ENCODE results near the gene NOTCH1. TPM values are rescaled to one million over a fixed set of nuclear protein-coding genes. Genes with fewer than 3 reads are reported as not detected.

Gene NOTCH1
- total RNA-seq, 4 donors from 2014 or later = 38.2 to 95.7 (median 53.8) TPM

DNA sequence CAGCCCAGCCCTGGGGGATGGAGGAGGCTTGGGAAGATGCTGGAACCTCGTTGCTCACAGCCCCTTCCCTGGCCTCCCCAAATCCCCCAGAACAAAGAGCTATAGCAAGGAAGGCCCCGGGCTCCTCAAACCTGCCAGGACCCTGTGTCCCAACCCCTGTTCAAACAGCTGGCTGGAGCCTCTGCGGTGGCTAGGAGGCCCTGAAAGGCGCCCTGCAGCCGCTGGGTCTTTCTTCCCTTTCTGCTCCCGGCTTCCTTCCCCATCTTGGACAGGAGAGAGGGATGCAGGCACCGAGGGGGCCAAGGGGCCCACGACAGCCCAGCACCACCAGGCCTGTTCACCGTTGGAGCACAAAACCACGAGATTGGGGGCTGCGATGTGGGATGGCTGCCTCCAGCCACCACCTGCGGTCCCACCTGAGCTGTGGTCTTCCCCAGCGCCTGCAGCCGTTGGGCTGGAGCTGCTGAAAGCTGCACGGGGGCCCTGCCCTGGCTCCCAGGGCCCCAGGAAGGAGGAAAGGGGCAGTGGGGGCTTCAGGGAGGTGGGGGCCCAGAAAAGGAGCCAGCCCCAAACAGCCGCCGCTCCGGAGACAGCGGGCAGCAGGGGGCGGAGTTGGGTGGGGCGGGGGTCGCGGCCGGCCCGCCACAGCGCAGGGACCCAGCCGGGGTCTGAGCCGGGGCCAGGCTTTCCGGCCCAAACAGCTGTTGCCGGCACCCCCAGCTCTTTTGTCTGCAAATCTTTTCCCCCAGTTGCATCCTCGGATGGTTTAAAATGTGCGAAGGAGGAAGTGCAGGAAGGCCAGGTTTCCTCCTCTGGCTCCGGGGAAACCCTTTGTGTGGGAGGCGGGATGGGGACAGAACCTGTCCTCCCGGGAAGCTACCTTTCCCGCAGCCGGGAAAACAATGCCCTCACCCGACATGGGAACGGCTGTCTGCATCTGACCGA is 16.1 kb downstream of the NOTCH1 start:
- no peak for DNase-seq
- no peak for TF ChIP-seq POLR2A (IDR thresholded peaks at IDR 0.05)
- TF ChIP-seq, protein P1, sequence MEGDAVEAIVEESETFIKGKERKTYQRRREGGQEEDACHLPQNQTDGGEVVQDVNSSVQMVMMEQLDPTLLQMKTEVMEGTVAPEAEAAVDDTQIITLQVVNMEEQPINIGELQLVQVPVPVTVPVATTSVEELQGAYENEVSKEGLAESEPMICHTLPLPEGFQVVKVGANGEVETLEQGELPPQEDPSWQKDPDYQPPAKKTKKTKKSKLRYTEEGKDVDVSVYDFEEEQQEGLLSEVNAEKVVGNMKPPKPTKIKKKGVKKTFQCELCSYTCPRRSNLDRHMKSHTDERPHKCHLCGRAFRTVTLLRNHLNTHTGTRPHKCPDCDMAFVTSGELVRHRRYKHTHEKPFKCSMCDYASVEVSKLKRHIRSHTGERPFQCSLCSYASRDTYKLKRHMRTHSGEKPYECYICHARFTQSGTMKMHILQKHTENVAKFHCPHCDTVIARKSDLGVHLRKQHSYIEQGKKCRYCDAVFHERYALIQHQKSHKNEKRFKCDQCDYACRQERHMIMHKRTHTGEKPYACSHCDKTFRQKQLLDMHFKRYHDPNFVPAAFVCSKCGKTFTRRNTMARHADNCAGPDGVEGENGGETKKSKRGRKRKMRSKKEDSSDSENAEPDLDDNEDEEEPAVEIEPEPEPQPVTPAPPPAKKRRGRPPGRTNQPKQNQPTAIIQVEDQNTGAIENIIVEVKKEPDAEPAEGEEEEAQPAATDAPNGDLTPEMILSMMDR (IDR thresholded peaks at IDR 0.05) = no peak
- Histone ChIP-seq H3K4me3 (no peak overlapping the region), H3K27me3 (no peaks in the 10 kb centered on the region), H3K27ac (peak overlapping the region in 3 of 4 donors; percentile 29 to 96 (median 49)), H3K4me1 (peaks cover 32 to 96% (median 56%) of the 10 kb centered on the region in 4 donors), H3K9me3 (no peaks in the 10 kb centered on the region), H3K36me3 (no peaks in the 10 kb centered on the region)

DNA sequence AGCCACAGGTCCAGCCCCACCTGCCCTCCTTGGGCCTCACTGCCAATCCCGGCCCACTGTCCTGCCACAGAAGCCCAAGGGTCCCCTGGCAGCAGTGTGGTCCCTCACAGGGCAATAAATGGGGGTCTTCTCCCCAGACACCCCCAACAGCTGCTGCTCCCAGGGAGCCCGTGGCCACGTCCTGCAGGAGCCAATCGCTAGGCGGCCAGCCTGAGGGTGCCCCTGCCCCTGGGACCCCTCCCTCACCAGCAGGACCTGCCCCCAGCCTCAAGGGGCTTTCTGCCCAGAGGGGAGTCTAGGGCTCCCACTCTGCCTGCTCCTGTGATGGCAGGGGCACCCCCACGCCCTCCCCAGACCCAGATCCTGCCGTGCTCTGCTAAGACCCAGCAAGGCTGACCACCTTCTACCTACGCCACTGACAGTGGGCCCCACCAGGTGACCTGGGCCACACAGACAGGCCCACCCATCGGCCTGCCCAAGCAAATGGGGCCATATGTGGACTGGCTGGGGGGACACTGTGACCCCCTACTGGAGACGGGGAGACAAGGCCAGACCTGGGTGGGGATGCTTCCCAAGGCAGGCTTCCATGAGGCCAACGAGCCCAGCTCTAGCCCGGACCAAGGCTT is 17.0 kb downstream of the NOTCH1 start:
- Histone ChIP-seq H3K4me3 (no peak overlapping the region), H3K27ac (peak overlapping the region in 2 of 4 donors; percentile 49 to 96), H3K9me3 (no peaks in the 10 kb centered on the region), H3K4me1 (peaks cover 26 to 93% (median 49%) of the 10 kb centered on the region in 4 donors), H3K27me3 (no peaks in the 10 kb centered on the region), H3K36me3 (no peaks in the 10 kb centered on the region)
- TF ChIP-seq POLR2A (IDR thresholded peaks at IDR 0.05) = no peak
- TF ChIP-seq, protein P1 (IDR thresholded peaks at IDR 0.05) = no peak
- DNase-seq = no peak

DNA sequence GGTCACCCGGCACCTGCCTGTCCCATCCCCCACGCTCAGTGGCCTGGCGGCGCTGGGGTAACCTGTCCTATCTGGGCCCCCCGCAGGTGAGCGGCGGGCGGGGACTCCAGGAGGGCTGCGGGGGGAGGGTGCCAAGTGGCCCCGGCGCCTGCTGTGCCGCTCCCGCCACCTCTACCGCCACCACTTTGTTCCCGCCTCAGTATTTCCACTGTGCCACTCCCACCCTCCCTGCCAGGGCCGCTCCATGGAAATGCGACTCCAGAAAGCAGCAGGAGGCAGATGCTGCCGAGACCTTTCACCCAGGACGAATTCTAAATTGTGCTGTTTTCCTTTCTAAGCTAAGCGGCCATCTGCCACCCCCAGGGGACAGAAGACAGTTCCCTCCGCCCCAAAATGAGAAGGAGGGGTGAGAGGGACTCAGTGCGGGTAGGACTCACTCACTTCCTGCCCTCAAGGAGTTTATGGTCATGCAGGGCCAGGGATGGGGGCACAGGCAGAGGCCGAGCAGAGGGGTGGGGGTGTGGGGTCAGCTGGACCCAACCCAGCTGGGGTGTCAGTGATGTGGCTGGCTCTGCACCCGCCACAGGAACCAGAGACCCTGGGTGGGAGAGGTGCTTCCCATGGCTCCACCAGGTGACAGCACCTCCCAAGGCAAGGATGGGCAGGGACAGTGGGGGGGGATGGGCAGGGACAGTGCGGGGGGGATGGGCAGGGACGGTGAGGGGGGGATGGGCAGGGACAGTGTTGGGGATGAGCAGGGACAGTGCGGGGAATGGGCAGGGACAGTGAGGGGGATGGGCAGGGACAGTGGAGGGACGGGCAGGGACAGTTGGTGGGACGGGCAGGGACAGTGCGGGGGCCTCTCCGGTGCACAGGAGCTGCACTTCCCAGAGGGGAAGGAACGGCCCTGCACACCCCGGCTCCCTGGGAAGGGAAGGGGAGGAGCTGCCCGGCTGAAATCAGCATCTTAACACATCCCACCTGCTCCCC is 17.8 kb downstream of the NOTCH1 start:
- DNase-seq = peak in 1 of 3 donors; percentile 81
- H3K27me3 ChIP-seq = no peaks in the 10 kb centered on the region
- H3K4me1 ChIP-seq = peaks cover 23 to 92% (median 42%) of the 10 kb centered on the region in 4 donors
- peak overlapping the region; percentile 49 to 96 (median 75) for H3K27ac ChIP-seq
- H3K4me3 ChIP-seq = peak overlapping the region in 2 of 4 donors; percentile 2 to 27
- no peak for TF ChIP-seq POLR2A (IDR thresholded peaks at IDR 0.05)
- TF ChIP-seq, protein P1 (IDR thresholded peaks at IDR 0.05) = peak in 1 of 6 experiments; percentile 19
- no peaks in the 10 kb centered on the region for H3K9me3 ChIP-seq
- H3K36me3 ChIP-seq = no peaks in the 10 kb centered on the region

DNA sequence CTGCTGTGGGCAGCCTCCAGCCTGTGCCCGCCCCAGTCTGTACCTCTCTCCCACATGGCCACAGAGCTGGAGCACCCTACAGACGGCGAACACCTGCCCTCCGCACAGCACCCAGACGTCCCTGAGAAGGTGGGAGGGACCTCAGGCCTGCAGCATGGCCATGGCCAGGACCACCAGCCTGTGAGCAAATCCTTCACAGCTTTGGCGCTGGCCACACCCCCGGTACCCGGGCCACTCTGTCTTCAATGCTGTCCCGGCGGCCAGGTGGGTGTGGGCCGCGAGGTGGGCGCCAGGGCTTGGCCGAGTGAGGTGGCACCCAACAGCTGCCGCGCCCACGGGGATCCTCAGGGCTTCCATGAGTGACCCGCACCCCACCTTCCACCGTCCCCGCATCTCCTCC is 18.7 kb downstream of the NOTCH1 start:
- no peak for DNase-seq
- peaks cover 20 to 92% (median 34%) of the 10 kb centered on the region in 4 donors for H3K4me1 ChIP-seq
- H3K4me3 ChIP-seq = peak overlapping the region in 2 of 4 donors; percentile 2 to 27

More for the DNA sequence above, 18.7 kb downstream of the NOTCH1 start:
- Histone ChIP-seq H3K36me3 (peaks cover 0 to 4% (median 0%) of the 10 kb centered on the region in 3 donors), H3K27me3 (no peaks in the 10 kb centered on the region), H3K27ac (peak overlapping the region; percentile 5 to 96 (median 75)), H3K9me3 (no peaks in the 10 kb centered on the region)
- TF ChIP-seq POLR2A (IDR thresholded peaks at IDR 0.05) = no peak
- TF ChIP-seq, protein P1 (IDR thresholded peaks at IDR 0.05) = no peak

Data from Peyer's patch (tissue), 4 donors.